Breast epithelium (tissue), 3 donors: ENCODE data around the gene LIMS3.
"Not testable (repeated sequence)": the region's sequence is repeated elsewhere in the genome, so short reads cannot be mapped to it uniquely, and the experiment has no call there.

Experiments
- POLR2A ChIP-seq: fragments of 450-650 bp; IDR thresholded peaks from one replicate; pipeline ENCODE4 v1.6.1; 2016; ENCODE audit warnings: antibody characterized with exemption, mild to moderate bottlenecking, moderate library complexity
- POLR2AphosphoS5 ChIP-seq, 3 donors: sonication (generic); formaldehyde crosslinking; IDR thresholded peaks; one replicate each; pipeline ENCODE4 v1.6.1; 2017; ENCODE audit warnings: antibody characterized with exemption in 3 of 3
- TF ChIP-seq, protein P1 (sequence below), 3 donors: fragments of 450-650 bp; IDR thresholded peaks; one replicate each; pipeline ENCODE4 v1.5.1; 2016 to 2017; ENCODE audit warnings: antibody characterized with exemption in 3 of 3, mild to moderate bottlenecking in 3 of 3, moderate library complexity in 3 of 3

DNA sequence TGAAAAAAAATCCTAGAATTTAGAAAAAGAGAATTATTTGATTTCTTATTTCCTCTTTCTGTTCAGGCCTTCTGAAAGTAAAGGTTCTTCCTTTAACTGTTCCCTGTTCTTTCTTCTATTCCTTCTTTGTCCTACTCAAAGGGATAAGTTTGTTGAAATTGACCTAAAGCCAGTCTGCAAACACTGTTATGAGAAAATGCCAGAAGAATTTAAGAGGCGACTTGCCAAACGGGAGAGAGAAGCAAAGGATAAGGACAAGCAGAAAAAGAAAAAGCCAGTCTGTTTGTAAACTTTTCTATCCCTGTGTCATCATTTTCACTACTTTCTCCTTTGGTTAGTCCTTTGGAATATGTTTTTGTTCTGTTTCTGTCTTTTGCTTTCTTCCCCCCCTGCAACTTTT is 26.0 kb downstream of the LIMS3 start:
- TF ChIP-seq, protein P1, sequence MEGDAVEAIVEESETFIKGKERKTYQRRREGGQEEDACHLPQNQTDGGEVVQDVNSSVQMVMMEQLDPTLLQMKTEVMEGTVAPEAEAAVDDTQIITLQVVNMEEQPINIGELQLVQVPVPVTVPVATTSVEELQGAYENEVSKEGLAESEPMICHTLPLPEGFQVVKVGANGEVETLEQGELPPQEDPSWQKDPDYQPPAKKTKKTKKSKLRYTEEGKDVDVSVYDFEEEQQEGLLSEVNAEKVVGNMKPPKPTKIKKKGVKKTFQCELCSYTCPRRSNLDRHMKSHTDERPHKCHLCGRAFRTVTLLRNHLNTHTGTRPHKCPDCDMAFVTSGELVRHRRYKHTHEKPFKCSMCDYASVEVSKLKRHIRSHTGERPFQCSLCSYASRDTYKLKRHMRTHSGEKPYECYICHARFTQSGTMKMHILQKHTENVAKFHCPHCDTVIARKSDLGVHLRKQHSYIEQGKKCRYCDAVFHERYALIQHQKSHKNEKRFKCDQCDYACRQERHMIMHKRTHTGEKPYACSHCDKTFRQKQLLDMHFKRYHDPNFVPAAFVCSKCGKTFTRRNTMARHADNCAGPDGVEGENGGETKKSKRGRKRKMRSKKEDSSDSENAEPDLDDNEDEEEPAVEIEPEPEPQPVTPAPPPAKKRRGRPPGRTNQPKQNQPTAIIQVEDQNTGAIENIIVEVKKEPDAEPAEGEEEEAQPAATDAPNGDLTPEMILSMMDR (IDR thresholded peaks at IDR 0.05): not testable (repeated sequence)
- not testable (repeated sequence) for TF ChIP-seq POLR2AphosphoS5 (IDR thresholded peaks at IDR 0.05); POLR2A
